Type B pancreatic cell (in vitro differentiated cells): Measurements from ENCODE around the gene SAG. TPM values are rescaled to one million over a fixed set of nuclear protein-coding genes. Genes with fewer than 3 reads are reported as not detected.

Experiments used
- DNase-seq: peaks from one replicate; pipeline ENCODE4 v3.0.0; 2021; ENCODE audit warnings: mixed read lengths; ENCODE audit not compliant: unreplicated experiment; ENCODE audit errors: extremely low spot score
- H3K27ac Mint-ChIP-seq: 2 replicates; pipeline ENCODE4 v1.8.0; 2021; ENCODE audit warnings: mild to moderate bottlenecking, mixed read lengths
- H3K27me3 Mint-ChIP-seq: 2 replicates; pipeline ENCODE4 v1.8.0; 2021; ENCODE audit warnings: mixed read lengths
- H3K36me3 Mint-ChIP-seq: 2 replicates; pipeline ENCODE4 v1.8.0; 2021; ENCODE audit warnings: mixed read lengths
- H3K4me1 Mint-ChIP-seq: one replicate; pipeline ENCODE4 v1.8.0; 2021; ENCODE audit warnings: mixed read lengths; ENCODE audit not compliant: unreplicated experiment
- H3K4me3 Mint-ChIP-seq: 2 replicates; pipeline ENCODE4 v1.8.0; 2021; ENCODE audit warnings: mild to moderate bottlenecking, mixed read lengths
- H3K9me3 Mint-ChIP-seq: 2 replicates; pipeline ENCODE4 v1.8.0; 2021; ENCODE audit warnings: mixed read lengths
- total RNA-seq: library from RNA; stranded (reverse); gene quantifications from 2 replicates; pipeline ENCODE4 v1.2.1, GENCODE V29; 2021; ENCODE audit warnings: low replicate concordance
- TF ChIP-seq, protein P1 (sequence below): fragments of 200-600 bp; sonication (generic); conservative IDR thresholded peaks from 2 replicates; pipeline ENCODE4 v1.5.0; 2021; ENCODE audit warnings: antibody characterized with exemption, mild to moderate bottlenecking

SAG gene
- total RNA-seq, 1 donor from 2014 or later: 0.43 TPM

GRCh38 chr2:233359823-233360222 lies 52.2 kb downstream of the SAG start:
- Mint-ChIP-seq H3K36me3 (peaks cover 22% of the 10 kb centered on the region), H3K4me3 (no peak overlapping the region), H3K9me3 (peaks cover 4% of the 10 kb centered on the region), H3K27ac (no peak overlapping the region), H3K4me1 (peaks cover 22% of the 10 kb centered on the region), H3K27me3 (peaks cover 31% of the 10 kb centered on the region)
- TF ChIP-seq, protein P1, sequence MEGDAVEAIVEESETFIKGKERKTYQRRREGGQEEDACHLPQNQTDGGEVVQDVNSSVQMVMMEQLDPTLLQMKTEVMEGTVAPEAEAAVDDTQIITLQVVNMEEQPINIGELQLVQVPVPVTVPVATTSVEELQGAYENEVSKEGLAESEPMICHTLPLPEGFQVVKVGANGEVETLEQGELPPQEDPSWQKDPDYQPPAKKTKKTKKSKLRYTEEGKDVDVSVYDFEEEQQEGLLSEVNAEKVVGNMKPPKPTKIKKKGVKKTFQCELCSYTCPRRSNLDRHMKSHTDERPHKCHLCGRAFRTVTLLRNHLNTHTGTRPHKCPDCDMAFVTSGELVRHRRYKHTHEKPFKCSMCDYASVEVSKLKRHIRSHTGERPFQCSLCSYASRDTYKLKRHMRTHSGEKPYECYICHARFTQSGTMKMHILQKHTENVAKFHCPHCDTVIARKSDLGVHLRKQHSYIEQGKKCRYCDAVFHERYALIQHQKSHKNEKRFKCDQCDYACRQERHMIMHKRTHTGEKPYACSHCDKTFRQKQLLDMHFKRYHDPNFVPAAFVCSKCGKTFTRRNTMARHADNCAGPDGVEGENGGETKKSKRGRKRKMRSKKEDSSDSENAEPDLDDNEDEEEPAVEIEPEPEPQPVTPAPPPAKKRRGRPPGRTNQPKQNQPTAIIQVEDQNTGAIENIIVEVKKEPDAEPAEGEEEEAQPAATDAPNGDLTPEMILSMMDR: no peak
- no peak for DNase-seq

GRCh38 chr2:233360771-233361176 lies 53.2 kb downstream of the SAG start:
- H3K36me3 Mint-ChIP-seq: peaks cover 22% of the 10 kb centered on the region
- TF ChIP-seq, protein P1: no peak
- peaks cover 24% of the 10 kb centered on the region for H3K27me3 Mint-ChIP-seq
- H3K4me3 Mint-ChIP-seq: no peak overlapping the region
- H3K4me1 Mint-ChIP-seq: peaks cover 22% of the 10 kb centered on the region
- no peak for DNase-seq
- H3K9me3 Mint-ChIP-seq: peaks cover 4% of the 10 kb centered on the region
- H3K27ac Mint-ChIP-seq: no peak overlapping the region

DNA sequence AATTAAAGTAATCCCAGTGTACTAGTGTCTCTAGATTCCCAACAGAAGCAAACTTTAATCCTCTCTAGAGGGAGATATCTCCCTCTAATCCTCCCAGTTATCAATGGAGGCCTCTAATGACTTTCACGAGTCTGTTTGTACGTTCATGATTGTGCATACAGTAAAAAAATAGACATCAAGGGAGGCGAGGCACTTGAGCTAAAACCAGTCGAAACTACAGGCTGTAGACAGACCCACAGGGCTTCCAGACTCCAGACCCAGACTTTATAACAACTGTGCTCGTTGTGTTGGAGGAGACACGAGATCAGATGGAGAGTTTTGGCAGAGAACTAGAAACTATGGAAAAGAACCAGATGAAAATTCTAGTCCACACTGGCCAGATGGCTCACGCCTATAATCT lies 53.7 kb downstream of the SAG start:
- peaks cover 20% of the 10 kb centered on the region for H3K27me3 Mint-ChIP-seq
- TF ChIP-seq, protein P1: no peak
- H3K4me1 Mint-ChIP-seq: peaks cover 17% of the 10 kb centered on the region
- peak overlapping the region; percentile 52 for H3K27ac Mint-ChIP-seq
- no peak for DNase-seq
- peaks cover 4% of the 10 kb centered on the region for H3K9me3 Mint-ChIP-seq
- no peak overlapping the region for H3K4me3 Mint-ChIP-seq
- peaks cover 26% of the 10 kb centered on the region for H3K36me3 Mint-ChIP-seq

DNA sequence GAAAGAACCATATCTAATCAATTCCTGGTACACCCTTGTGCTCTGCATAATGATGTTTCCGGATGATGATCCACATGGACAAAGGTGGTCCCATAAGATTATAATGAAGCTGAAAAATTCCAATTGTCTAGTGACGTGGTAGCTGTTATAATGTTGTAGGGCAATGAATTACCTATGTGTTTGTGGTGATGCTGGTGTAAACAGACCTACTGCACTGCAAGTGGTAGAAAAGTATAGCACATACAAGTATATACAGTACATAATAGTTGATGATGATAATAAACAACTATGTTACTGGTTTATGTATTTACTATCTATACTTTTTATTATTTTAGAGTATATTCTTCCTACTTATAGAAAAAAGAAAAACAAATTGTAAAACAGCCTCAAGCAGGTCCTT lies 55.1 kb downstream of the SAG start:
- H3K4me1 Mint-ChIP-seq: peaks cover 8% of the 10 kb centered on the region
- no peak overlapping the region for H3K4me3 Mint-ChIP-seq
- no peak overlapping the region for H3K27ac Mint-ChIP-seq
- peaks cover 14% of the 10 kb centered on the region for H3K27me3 Mint-ChIP-seq
- DNase-seq: no peak
- TF ChIP-seq, protein P1: no peak
- peaks cover 4% of the 10 kb centered on the region for H3K9me3 Mint-ChIP-seq
- peaks cover 27% of the 10 kb centered on the region for H3K36me3 Mint-ChIP-seq

GRCh38 chr2:233363744-233364235 lies 56.2 kb downstream of the SAG start:
- DNase-seq: no peak
- peaks cover 6% of the 10 kb centered on the region for H3K4me1 Mint-ChIP-seq
- TF ChIP-seq, protein P1: no peak
- no peak overlapping the region for H3K4me3 Mint-ChIP-seq
- H3K36me3 Mint-ChIP-seq: peaks cover 21% of the 10 kb centered on the region
- peaks cover 4% of the 10 kb centered on the region for H3K9me3 Mint-ChIP-seq
- no peak overlapping the region for H3K27ac Mint-ChIP-seq
- peaks cover 8% of the 10 kb centered on the region for H3K27me3 Mint-ChIP-seq
